Cardiac septum (tissue), 1 donor: Measurements from ENCODE around the gene TSC1. TPM values are rescaled to one million over a fixed set of nuclear protein-coding genes. Genes with fewer than 3 reads are reported as not detected.

ENCODE experiments used
- DNase-seq: peaks from one replicate; pipeline ENCODE4 v3.0.0-alpha.2; 2020; ENCODE audit warnings: low spot score
- intact Hi-C: fragments of 100-400 bp; cut with DNase I; formaldehyde crosslinking; loops from one replicate; pipeline ENCODE4 v1.14.0; 2022
- total RNA-seq: library from RNA; stranded (reverse); fragmentation: NEBNext Ultra II Directional; extraction: Animal tissue kit (Norgen Biotek cat#: 25700); gene quantifications from one replicate; pipeline ENCODE4 v1.2.1, GENCODE V29; 2021
- donor health status: DM: no; HTN: no; CAD: no.

The TSC1 gene
- total RNA-seq, 1 donor from 2014 or later = 52.7 TPM

DNA sequence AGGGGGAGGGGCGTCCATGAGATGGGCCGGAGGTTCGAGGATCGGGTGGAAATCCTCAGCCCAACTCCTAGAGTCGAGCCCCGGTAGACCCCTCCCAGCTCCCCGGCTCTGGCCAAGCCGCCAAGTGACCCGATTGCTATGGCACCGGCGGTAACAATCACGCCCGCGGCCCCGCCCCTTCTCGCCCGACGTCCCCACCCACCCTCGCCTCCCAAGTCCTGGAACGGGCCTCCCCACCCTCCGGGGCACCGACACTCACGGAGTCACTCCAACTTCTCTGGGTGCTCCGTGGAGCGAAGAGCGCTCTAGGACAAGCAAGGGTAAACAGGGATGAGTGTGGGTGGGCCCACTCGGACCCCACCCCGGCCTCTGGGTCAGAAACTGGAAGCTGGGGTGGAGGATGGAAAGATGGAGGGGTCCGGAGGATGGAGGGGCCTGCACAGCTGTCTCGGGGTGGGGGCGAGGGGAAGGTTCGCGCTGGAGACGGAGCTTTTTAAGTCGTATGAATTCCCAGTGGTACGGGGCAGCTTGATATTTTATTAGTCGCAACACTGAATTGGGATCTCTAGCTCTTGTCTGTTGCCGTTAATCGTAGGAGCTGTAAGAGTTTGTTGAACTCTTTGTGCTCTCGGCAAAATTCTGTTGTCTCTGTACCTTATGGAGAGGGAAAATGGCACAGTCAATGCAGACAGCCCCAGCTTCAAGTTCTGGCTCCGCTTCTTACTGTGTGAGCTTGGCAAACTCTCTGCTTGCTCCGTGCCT lies 65.5 kb downstream of the TSC1 start, which contains the start of gene SPACA9:
Gene SPACA9, plus strand, starts transcription at position 204 of the 762 bp plus-strand sequence. CDS start 5,050 bp downstream, outside the sequence.
- intact Hi-C loops = loop anchor here (5.0 kb wide), 1 partner anchor 207 kb away; the partner anchor contains the start of gene GTF3C4
- DNase-seq = no peak

DNA sequence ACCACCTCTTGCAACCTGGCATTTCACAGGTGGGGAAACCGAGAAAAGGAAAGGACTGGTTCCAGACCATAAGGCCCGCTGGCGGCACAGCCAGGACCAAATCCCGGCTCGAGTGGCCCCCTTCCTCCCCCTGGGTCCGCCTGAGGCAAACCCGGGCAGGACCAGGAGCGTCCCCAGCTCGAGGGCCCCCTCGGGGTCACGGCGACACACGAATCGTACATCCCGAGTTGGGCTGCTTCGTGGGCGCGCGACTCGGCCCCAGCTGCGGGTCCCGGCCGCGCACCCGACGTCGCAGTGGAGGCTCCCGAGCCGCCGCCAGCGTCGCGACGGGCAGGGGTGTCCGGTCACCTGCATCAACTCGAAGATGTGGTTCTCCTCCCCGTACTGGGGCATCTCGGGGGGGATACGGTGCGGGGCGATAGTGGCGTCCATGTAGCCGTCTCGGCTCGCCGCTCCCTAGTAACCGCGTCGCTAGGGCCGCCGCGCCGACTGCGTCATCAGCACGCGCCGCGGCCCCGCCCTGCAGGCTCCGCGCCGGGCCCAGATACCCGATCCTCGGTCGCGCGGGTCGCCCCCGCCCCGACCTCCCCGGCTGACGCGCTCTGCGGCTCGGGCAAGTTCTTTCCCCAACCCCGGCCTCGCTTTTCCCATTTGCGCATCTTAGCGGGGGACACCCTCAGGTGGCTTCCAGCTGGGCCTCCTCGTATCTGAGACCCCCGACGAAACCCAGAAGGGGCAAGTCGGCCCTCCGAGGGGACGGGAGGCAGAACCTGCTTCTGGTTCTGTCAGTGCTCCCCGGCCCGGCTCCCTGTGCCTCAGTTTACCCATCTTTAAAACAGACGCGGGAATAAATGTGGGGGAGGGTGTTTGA lies 66.4 kb downstream of the TSC1 start, which contains the start of gene AK8:
Gene AK8, minus strand, starts transcription at position 461 of the 871 bp plus-strand sequence. Its CDS starts 29 bp downstream, at position 432.
- intact Hi-C loops = loop anchor here (5.0 kb wide), 1 partner anchor 206 kb away; the partner anchor contains the start of gene GTF3C4
- DNase-seq = peak; percentile 83

DNA sequence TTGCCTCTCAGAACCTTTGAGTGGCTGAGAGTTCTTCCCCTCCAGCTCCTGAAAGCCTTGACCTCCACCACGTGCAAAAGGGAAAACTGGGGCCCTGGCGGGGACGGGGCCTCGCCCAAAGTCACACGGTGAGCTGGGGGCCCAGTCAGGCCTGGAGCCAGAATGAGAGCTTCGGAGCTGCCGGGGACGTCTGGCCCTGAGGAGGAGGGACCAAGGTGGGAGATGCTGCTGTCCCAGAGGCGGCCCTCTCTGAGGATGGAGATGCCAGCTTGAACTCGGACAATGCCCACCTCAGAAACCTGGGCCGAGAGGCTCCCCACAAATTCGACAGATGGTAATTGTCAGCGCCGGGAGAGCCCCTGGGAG lies 67.0 kb downstream of the TSC1 start:
- intact Hi-C loops = loop anchor here (5.0 kb wide), 1 partner anchor 205 kb away; the partner anchor contains the start of gene GTF3C4
- DNase-seq = no peak

DNA sequence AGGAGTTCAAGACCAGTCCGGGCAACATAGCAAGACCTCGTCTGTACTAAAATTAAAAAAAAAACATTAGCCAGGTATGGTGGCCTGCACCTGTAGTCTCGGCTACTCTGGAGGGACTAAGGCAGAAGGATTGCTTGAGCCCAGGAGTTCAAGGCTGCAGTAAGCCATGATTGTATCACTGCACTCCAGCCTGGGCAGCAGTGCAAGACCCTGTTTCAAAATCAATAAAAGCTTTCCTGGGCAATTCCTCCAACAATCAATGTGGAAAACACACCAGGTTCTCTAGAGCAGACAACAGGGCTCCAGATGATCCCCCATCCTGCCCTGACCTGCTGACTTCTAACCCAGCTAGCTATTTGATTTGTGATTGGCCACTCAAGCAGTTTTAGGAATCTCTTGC lies 67.6 kb downstream of the TSC1 start:
- no peak for DNase-seq
- intact Hi-C loops = loop anchor here (5.0 kb wide), 1 partner anchor 205 kb away; the partner anchor contains the start of gene GTF3C4

DNA sequence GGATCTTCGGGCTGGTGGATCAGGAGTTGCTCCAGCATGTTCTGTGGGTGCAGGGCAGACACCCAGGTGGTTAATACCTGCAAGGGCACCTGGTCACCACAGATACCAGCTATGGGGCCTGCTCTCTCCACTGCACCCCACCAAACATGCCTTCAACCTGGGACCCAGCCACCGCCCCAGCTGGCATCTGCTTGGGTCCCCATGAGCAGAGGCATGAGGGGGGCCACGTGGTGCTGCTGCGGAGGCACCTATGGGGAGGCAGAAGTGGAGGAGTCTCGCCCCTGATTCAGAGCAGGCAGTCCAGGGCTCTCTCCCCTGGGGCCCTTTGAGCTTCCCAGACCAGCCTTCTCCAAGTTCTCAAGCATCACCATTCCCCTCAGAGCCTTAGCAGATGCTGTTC lies 69.3 kb downstream of the TSC1 start:
- intact Hi-C loops = loop anchor here (5.0 kb wide), 1 partner anchor 203 kb away; the partner anchor contains the start of gene GTF3C4
- no peak for DNase-seq

DNA sequence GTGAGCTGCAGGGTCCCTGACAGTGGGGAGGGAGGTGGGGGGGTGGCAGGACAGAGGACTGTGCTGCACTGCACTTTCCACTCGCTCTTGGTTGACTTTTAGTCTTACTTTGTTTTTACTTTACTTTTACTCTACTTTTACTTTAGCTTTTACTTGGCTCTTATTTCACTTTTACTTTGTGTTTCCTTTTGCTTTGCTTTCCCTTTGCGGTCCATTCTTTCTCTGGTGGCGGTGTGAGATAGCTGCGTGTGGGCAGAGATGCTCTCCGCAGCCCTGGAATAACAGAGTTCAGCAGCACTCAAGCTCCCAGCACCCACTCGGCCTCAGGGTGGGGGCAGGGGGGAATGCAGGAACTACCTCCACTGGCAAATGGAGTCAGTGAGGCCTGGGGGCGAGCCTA lies 71.0 kb downstream of the TSC1 start:
- intact Hi-C loops = no loop called here
- no peak for DNase-seq

DNA sequence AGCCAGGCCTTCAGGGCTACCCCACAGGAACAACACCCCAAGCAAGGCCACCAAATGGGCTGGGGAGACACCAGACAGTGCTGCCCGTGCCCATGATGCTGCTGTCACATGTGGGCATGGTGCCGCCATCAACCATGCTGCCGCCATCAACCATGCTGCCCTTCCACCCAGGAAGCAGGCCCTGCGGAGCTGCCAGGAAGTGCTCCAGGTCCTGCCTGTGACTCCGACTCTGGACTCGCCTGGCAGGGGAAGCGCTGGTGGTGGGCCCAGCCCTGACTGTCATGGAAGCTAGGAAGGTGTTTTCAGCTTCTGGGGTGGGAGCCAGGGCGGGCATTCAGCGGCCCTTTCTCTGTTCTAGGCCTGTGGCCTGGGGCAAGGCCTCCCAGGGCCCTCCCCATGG lies 75.2 kb downstream of the TSC1 start:
- intact Hi-C loops = no loop called here
- DNase-seq = no peak

DNA sequence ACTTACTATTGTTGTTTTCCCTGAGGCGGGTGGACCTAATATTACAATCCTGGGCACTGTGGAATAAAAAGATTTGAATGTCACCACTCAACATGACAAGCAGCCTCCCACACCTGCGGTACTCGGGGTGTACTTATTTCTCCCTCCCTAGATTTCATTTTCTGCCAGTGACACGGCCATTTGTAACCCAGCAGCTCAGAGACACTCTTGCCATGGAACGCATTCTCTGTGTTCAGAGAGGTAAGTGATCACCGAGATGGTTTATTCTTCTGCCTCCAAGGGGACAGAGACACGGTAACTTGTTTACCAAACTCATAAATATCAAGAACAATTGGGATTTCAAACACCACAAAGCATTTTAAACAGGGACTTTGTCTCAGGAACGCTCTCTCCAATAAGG lies 77.5 kb downstream of the TSC1 start:
- intact Hi-C loops = no loop called here
- no peak for DNase-seq

DNA sequence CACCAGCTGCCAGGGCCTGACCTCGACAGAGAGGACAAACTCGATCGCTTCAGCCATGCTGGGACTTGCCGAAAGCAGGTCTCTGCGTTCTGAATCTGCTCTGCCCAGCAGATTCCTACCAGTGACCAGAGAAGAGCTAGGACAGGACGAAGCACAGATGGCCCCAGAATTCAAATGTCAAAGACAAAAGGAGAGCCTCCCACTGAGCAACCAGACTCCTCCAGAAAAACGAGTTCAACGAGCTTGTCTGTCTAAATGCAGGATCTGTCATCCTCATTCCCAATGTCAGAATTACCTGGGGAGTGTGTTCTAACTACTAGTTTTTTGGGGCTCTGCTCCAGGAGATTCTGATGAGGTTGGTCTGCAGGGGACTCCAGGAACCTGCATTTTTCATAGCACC lies 79.7 kb downstream of the TSC1 start:
- intact Hi-C loops = no loop called here
- DNase-seq = no peak

DNA sequence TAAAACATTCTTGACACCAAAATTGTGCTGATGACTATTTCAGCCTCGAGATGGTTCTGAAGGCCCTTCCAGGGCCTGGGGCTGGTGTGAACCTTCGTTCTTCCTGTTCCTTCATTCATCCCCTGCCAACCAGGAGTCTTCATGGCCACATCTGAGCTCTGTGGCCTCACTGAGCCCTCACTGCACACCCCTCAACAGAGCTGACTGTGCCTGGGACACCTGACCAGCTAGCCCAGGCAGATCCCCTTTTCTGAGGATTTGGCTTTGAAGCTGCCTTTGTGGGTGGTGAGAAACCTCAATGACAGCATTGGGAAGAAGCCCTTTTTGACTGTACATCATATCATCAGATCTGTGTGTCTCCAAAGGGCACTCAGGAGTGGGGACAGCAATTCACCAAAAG lies 80.1 kb downstream of the TSC1 start:
- no peak for DNase-seq
- intact Hi-C loops = no loop called here

DNA sequence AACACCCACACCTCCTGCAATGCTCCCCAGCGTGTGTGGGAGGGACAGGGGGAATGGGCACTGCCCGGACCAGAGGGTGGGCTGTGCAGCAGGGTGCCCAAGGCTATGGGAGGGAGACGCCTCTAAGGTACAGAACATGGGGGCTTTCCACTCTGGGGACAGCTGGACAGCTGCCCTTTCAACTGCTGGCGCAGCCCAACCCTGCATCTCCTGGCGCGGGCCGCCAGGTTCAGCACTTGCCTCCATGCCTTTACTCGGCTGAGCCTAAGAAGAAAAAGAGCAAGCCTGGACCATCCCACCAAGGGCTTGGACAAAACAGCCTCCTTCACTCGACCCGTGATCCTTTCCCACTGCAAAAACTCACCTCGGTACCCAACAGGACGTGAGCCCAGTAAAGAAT lies 81.3 kb downstream of the TSC1 start:
- DNase-seq = no peak
- intact Hi-C loops = no loop called here

DNA sequence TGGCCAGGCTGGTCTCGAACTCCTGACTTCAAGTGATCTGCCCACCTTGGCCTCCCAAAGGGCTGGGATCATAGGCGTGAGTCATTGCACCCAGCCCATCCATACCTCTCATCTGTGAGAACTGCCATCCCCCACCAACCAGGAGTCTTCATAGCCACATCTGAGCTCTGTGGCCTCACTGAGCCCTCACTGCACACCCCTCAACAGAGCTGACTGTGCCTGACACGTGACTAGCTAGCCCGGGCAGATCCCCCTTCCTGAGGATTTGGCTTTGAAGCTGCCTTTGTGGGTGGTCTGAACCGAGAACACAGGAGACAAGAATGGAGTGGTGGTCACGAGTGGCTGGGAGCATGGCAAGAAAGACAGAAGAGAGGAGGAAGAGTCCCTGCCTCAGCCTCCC lies 81.9 kb downstream of the TSC1 start:
- no peak for DNase-seq
- intact Hi-C loops = no loop called here

DNA sequence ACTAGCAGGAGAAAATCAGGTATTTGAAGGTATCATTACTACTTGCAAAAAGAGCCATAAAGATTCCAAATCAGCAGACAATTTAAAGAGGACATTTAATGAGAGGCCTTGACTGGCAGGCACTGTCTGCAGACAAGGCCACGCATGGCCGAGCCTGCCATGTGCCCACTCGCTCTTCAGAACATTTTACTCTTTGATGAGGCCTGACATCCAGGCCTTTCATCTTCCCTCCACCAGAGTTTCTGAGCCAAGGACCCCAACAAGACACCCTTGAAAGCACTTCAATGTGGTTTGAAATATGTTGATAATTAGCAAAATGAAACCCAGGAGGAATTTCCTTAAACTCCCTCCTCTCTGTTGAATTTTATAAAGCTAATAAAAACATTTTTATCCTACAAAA lies 82.8 kb downstream of the TSC1 start:
- intact Hi-C loops = no loop called here
- no peak for DNase-seq

DNA sequence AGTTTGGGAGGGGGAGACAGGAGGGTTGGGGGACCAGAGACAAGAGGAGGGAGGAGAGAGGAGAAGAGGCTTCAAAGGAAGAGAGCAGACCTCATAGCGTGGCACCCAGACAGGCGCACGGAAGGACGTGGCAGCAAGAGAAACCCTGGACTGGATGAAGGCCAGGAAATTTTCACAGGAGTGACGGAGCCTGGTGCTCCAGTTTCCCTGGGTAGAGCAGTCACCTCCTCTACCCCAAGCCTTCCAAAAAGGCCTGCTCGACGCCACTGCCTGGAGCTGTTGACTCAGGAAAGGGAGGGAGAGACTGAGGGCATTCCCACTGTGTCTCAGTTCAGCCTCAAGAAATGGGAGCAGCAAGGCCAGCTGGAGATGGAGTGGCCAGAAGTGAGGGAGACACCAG lies 85.7 kb downstream of the TSC1 start:
- intact Hi-C loops = no loop called here
- DNase-seq = no peak

DNA sequence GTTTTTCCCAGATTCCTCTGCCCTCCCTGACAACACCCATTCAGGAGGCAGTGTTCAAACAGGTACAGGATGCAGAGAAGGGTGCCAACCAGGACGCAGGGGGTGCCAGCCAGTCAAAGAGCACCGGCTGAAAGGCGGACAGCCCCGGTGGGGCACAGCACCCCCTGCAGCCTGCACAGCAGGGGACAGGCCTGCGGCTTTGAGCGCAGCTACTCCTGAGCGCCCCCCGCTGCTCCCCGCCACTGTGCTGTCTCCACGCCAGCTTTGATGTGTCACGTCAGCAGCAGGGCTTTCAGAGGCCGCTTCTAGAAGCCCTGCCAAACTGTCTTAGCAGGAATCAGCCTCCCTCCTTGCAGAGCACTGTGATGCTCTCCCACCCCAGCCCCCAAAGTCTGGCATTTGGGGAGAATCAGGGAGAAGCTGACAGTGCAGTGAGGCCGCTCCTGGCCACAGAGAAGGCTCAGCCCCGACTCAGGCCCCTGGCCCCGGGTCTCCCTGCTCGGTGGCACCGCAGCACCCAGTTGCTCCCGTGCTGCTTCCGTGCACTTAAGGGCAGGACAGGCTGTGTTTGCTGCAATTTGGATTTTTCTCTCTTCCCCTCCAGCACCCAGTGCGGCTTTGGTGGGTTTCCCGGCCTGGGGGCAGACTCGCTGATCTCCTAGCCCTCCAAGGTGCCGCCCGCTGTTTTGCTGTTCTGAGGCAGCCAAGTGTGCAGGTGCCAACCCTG lies 86.6 kb downstream of the TSC1 start:
- DNase-seq = no peak
- intact Hi-C loops = no loop called here

DNA sequence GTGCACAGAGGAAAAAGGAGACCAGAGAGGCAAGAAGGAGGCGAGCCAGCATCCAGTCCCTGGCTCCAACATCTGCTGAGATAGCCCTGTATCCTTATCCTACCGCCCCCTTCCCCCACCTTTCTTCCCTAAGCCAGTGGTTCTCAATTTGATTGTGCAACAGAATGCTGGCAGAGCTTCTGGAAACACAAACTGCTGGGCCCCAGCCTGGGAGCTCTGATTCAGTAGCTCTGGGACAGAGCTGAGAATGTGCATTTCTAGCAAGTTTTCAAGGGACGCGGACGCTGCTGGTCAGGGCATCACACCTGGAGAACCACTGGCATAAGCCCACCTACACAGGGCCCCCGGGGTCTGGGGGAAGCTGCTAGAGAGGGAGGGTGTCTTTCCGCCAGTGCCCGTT lies 87.4 kb downstream of the TSC1 start:
- DNase-seq = no peak
- intact Hi-C loops = no loop called here

DNA sequence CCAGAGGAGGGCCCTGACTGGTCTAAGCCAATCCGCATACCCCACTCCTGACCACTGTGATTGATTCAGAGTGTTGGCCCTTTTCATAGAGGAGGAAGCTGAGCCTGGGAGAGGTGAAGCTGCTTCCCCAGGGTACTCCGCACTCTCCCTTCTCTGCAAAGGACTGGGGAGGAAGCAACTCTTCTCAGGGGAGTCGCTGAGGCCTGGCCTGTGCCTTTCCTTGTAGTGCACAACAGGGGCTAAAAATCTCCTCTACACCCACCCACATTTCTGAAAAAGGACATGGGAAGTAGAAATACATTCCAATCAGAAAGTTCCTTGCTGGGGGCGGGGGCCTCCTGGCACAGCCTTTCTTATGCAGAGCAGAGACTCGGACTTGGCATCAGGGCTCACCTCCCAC lies 88.5 kb downstream of the TSC1 start:
- intact Hi-C loops = no loop called here
- DNase-seq = no peak

DNA sequence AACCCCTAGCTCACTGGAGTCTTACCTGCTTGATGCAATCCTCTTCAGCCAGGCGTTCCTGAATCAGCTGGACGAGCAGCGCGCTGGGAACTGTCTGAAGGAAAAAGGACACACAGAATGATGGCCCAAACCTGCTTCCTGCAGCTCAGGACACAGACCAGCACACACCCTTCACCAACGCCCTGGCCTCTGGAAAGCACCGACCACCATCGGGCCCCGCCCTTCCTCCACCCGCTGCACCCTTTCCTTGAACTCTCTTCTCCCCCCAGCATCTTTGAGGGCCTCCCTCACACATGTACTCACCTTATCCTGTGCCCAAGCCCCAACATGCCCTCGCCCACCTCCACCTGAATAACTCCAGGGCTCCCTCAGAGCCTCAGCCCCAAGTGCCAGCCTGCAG lies 89.6 kb downstream of the TSC1 start:
- intact Hi-C loops = no loop called here
- DNase-seq = no peak

DNA sequence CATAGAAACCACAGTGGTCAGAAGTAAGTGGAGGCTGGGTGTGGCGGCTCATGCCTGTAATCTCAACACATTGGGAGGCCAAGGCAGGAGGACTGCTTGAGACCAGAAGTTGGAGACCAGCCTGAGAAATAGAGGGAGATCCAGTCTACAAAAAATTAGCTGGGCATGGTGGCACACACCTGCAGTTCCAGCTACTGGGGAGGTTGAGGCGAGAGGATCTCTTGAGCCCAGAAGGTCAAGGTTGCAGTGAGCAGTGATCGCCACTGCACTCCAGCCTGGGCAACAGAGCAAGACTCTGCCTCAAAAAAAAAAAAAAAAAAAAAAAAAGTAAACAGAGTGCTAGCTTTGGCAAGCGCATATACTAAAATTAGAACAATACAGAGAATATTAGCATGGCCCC lies 90.9 kb downstream of the TSC1 start:
- intact Hi-C loops = no loop called here
- DNase-seq = no peak

DNA sequence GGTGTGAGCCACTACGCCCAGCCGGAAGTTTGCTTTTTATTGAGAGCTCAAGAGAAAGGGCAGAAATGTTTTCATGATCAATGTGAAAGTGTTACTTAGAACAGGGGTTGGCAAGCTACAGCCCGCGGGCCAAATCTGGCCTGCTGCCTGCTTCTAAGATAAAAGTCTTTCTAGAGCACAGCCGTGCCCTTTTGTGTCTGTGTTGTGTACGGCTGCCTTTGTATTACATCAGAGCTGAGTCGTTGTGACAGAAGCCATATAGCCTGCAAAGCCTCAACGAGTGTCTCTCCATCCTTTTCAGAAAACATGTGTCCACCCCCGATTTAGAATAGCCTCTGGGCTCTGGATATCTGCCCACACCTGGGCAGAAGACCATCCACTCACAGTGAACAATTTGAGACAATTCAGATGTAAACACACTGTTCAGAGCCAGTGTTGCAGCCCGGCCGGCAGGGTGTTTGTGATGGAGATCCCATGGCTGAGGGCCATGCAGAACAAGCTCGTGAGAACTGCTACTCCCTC lies 95.2 kb downstream of the TSC1 start:
- DNase-seq = no peak
- intact Hi-C loops = no loop called here
